Upper lobe of left lung (tissue), 6 donors: Measurements from ENCODE around the gene SERTAD1. TPM values are rescaled to one million over a fixed set of nuclear protein-coding genes. Genes with fewer than 3 reads are reported as not detected.
A peak's percentile ranks its signal among the peaks of the same experiment; 100 is the strongest.

Source experiments
- ATAC-seq, 2 donors: fragments of 200-7000 bp; cut with Tn5 transposase; one replicate each; pipeline ENCODE4 v1.9.1; 2022; ENCODE audit warnings: mild to moderate bottlenecking in 2 of 2, moderate library complexity in 2 of 2; ENCODE audit not compliant: low FRiP score in 2 of 2
- DNase-seq, 2 donors: peaks; one replicate each; pipeline ENCODE4 v3.0.0-alpha.2; 2019 to 2020
- H3K27ac ChIP-seq, 4 donors: fragments of 200-600 bp; sonication (generic); one replicate each; pipeline ENCODE4 v1.5.1; 2016 to 2019
- H3K27me3 ChIP-seq, 4 donors: fragments of 200-600 bp; sonication (generic); one replicate each; pipeline ENCODE4 v1.5.1; 2017 to 2019
- H3K36me3 ChIP-seq, 4 donors: fragments of 200-600 bp; sonication (generic); one replicate each; pipeline ENCODE4 v1.5.1; 2016 to 2019
- H3K4me1 ChIP-seq, 4 donors: fragments of 200-600 bp; sonication (generic); one replicate each; pipeline ENCODE4 v1.5.1; 2018 to 2019
- H3K4me3 ChIP-seq, 4 donors: fragments of 200-600 bp; sonication (generic); one replicate each; pipeline ENCODE4 v1.5.1; 2017 to 2019; ENCODE audit warnings: mild to moderate bottlenecking in 2 of 4, moderate library complexity in 1 of 4
- H3K9me3 ChIP-seq, 4 donors: fragments of 200-600 bp; sonication (generic); one replicate each; pipeline ENCODE4 v1.5.1; 2018 to 2019
- EP300 ChIP-seq, 4 donors: sonication (generic); formaldehyde crosslinking; IDR thresholded peaks; one replicate each; pipeline ENCODE4 v1.5.1; 2017; ENCODE audit warnings: antibody characterized with exemption in 4 of 4, control low read depth in 2 of 4
- POLR2A ChIP-seq, 4 donors: fragments of 450-650 bp; IDR thresholded peaks; one replicate each; pipeline ENCODE4 v1.5.1; 2016 to 2017; ENCODE audit warnings: antibody characterized with exemption in 4 of 4, mild to moderate bottlenecking in 2 of 4
- POLR2AphosphoS5 ChIP-seq, 2 donors: sonication (generic); formaldehyde crosslinking; IDR thresholded peaks; one replicate each; pipeline ENCODE4 v1.5.1; 2017; ENCODE audit warnings: antibody characterized with exemption in 2 of 2
- WGBS, 2 donors: methylation state at CpG; one replicate each; pipeline ENCODE4 v1.1.5; 2017 to 2018; 5-methylcytosine and 5-hydroxymethylcytosine counted together
- total RNA-seq, 6 donors: library from RNA; depleted of rRNA in 4 of 6; stranded (reverse); fragments of >200 nt in 4 of 6; gene quantifications; one replicate each; pipeline versions ENCODE4 v1.1.0 to v1.2.1, GENCODE V29; 2016 to 2021
- TF ChIP-seq, protein P1 (sequence below), 6 experiments: fragments of 450-650 bp in 4 of 6; fragments of 200-600 bp in 2 of 6; sonication (generic) in 2 of 6; IDR thresholded peaks; one replicate each; pipeline ENCODE4 v1.5.1; 2016 to 2019; ENCODE audit warnings: antibody characterized with exemption in 6 of 6
- donor health status: DM: no; HTN: no; CAD: no; lungs with moderate emphysema.
- donor health status: DM: no; HTN: yes; CAD: no; lungs with severe emphysema.

Gene SERTAD1, protein sequence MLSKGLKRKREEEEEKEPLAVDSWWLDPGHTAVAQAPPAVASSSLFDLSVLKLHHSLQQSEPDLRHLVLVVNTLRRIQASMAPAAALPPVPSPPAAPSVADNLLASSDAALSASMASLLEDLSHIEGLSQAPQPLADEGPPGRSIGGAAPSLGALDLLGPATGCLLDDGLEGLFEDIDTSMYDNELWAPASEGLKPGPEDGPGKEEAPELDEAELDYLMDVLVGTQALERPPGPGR
- 10 to 100 TPM in 4 of 6 donors, 1 to 10 TPM in 2; 2.1 to 37.5 (median 18.4) TPM for total RNA-seq

DNA sequence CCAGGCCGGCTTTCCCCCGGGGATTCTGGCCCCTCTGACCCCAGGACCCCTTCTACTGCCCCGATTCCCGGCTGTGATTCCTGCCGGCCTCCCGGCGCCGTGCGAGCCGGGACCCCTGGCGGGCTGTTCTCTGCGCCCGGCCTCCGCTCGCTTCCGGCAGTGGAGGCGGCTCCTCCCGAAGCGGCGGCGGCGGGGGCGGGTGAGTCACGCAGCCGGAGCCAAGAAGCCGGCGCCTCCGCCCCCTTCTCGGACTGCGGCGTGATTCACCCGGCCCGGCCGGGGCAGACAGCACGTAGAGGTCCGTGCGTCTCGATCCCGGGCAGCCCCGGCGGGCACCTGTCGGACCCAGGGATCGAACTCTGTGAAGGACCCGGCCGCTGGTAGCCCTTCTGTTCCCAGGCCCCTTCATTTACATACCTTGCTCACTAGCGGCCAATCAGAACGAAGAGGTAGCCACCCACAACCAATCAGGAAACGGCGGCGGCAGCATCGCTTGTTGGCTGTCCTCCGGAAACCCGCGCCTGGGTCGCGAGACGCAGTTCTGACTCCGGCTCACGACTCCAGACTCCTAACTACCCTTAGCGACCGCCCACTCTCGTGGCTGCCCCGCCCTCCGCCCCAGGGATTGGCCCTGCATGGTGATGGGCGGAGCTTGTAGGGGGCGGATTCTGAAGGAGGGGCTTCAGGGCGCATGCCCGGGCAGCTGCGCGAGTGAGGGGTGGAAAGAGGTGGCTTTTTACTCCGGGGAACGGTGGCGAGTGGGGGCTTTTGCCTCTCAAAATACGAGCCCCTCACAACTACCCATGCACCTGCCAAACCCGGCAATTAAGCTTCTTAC lies at the start of gene SERTAD1:
SERTAD1 (minus strand) TSS at position 543 of the 838 bp plus-strand sequence. CDS start 2,446 bp downstream, outside the sequence.
- DNase-seq (peak; percentile 99 to 100), ATAC-seq (peak; percentile 95 to 99)
- Histone ChIP-seq H3K27ac (peak within 1 kb of the TSS; percentile 97 to 100 (median 100)), H3K9me3 (no peaks in the 10 kb centered on the region), H3K4me1 (peaks cover 35 to 45% (median 39%) of the 10 kb centered on the region in 4 donors), H3K36me3 (peaks cover 9 to 21% (median 11%) of the 10 kb centered on the region in 4 donors), H3K27me3 (no peaks in the 10 kb centered on the region), H3K4me3 (peak within 1 kb of the TSS; percentile 55 to 88 (median 76))
- TF ChIP-seq, protein P1, sequence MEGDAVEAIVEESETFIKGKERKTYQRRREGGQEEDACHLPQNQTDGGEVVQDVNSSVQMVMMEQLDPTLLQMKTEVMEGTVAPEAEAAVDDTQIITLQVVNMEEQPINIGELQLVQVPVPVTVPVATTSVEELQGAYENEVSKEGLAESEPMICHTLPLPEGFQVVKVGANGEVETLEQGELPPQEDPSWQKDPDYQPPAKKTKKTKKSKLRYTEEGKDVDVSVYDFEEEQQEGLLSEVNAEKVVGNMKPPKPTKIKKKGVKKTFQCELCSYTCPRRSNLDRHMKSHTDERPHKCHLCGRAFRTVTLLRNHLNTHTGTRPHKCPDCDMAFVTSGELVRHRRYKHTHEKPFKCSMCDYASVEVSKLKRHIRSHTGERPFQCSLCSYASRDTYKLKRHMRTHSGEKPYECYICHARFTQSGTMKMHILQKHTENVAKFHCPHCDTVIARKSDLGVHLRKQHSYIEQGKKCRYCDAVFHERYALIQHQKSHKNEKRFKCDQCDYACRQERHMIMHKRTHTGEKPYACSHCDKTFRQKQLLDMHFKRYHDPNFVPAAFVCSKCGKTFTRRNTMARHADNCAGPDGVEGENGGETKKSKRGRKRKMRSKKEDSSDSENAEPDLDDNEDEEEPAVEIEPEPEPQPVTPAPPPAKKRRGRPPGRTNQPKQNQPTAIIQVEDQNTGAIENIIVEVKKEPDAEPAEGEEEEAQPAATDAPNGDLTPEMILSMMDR (IDR thresholded peaks at IDR 0.05): peak; percentile 64 to 94 (median 88)
- TF ChIP-seq POLR2A (IDR thresholded peaks at IDR 0.05): peak in 3 of 4 donors; percentile 98 to 100 (median 100)
- peak in 1 of 4 donors; percentile 72 for TF ChIP-seq EP300 (IDR thresholded peaks at IDR 0.05)
- TF ChIP-seq POLR2AphosphoS5 (IDR thresholded peaks at IDR 0.05): peak; percentile 99 to 100
- 0% methylated on average over 9 to 57 of the region's 75 CpGs for WGBS, 2 donors

DNA sequence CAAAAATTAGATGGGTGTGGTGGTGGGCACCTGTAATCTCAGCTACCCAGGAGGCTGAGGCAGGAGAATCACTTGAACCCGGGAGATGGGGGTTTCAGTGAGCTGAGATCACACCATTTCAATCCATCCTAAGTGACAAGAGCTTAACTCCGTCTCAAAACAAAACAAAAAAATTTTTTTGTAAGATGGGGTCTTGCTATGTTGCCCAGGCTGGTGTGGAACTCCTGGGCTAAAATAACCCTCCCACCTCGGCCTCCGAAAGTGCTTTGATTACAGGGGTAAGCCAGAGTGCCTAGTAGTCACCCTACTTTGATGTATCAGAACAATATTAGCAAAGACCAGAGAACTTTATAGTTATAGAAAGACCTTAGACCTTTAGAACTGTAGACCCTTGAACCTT lies 48.9 kb upstream of the SERTAD1 start:
- WGBS, 2 donors: 87 to 96% methylated on average over 4 of the region's 4 CpGs
- TF ChIP-seq EP300 (IDR thresholded peaks at IDR 0.05) (no peak), POLR2A (IDR thresholded peaks at IDR 0.05) (no peak), POLR2AphosphoS5 (IDR thresholded peaks at IDR 0.05) (no peak)
- TF ChIP-seq, protein P1 (IDR thresholded peaks at IDR 0.05): no peak
- no peaks in the 10 kb centered on the region for H3K27me3 ChIP-seq

DNA sequence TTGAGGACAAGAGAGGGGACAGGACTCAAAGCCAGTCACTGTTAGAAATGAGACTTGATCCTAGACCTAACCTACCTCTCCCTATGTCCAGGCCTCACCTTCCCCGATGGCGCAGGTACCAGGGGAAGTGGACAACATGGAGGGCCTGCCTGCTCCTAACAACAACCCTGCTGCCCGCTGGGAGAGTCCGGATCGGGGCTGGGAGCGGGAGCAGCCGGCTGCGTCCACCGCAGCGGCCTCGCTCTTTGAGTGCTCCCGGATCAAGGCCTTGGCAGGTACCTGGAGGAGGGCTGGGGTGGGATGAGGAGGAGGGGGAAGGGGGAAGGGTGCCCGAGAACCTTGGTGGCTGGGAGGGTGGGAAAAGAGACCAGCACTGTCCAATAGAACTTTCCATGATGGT lies 46.7 kb upstream of the SERTAD1 start:
- DNase-seq (peak in 1 of 2 donors; percentile 47), ATAC-seq (no peak)
- Histone ChIP-seq H3K27me3 (peaks cover 0 to 1% (median 0%) of the 10 kb centered on the region in 4 donors), H3K9me3 (no peaks in the 10 kb centered on the region), H3K27ac (no peak overlapping the region), H3K4me1 (peaks cover 0 to 1% (median under 1%) of the 10 kb centered on the region in 4 donors), H3K36me3 (no peaks in the 10 kb centered on the region), H3K4me3 (no peak overlapping the region)
- 88 to 91% methylated on average over 9 to 13 of the region's 13 CpGs for WGBS, 2 donors
- TF ChIP-seq POLR2A (IDR thresholded peaks at IDR 0.05): no peak
- no peak for TF ChIP-seq POLR2AphosphoS5 (IDR thresholded peaks at IDR 0.05)
- no peak for TF ChIP-seq EP300 (IDR thresholded peaks at IDR 0.05)
- TF ChIP-seq, protein P1 (IDR thresholded peaks at IDR 0.05): no peak

More for the DNA sequence above, 48.9 kb upstream of the SERTAD1 start:
- Histone ChIP-seq H3K27ac (no peak overlapping the region), H3K9me3 (no peaks in the 10 kb centered on the region), H3K36me3 (no peaks in the 10 kb centered on the region), H3K4me1 (no peaks in the 10 kb centered on the region), H3K4me3 (no peak overlapping the region)
- no peak for ATAC-seq
- no peak for DNase-seq

DNA sequence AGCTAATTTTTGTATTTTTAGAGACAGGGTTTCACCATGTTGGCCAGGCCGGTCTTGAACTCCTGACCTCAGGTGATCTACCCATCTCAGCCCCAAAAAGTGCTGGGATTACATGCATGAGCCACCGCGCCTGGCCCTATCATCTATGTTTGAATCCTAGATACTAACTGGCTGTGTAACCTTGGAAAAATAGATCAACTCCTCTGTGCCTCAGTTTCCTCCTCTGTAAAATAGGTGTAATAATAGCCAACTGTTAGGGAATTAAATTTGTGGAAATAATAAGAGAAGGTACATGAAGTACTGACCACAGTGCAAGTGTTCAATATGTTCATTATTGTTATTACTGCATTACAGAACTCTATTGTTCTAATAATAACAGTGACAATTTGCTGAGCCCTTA lies 45.3 kb upstream of the SERTAD1 start:
- Histone ChIP-seq H3K27ac (no peak overlapping the region), H3K27me3 (peaks cover 0 to 6% (median 3%) of the 10 kb centered on the region in 4 donors), H3K9me3 (no peaks in the 10 kb centered on the region), H3K4me1 (peaks cover 12 to 15% (median 13%) of the 10 kb centered on the region in 4 donors), H3K36me3 (no peaks in the 10 kb centered on the region), H3K4me3 (no peak overlapping the region)
- ATAC-seq (no peak), DNase-seq (no peak)
- no peak for TF ChIP-seq POLR2A (IDR thresholded peaks at IDR 0.05)
- no peak for TF ChIP-seq EP300 (IDR thresholded peaks at IDR 0.05)
- TF ChIP-seq, protein P1 (IDR thresholded peaks at IDR 0.05): no peak
- TF ChIP-seq POLR2AphosphoS5 (IDR thresholded peaks at IDR 0.05): no peak
- 100% methylated on average over 3 of the region's 3 CpGs for WGBS, 2 donors
